GM18526 (cell line): ENCODE measurements around the gene CORIN.

Experiments
- POLR2A ChIP-seq: IDR thresholded peaks from 3 replicates; pipeline ENCODE4 v1.6.1; 2011; ENCODE audit not compliant: insufficient read length; ENCODE audit errors: extremely low read depth

The CORIN gene

GRCh38 chr4:47566566-47566965, 271.3 kb downstream of the CORIN start:
- TF ChIP-seq POLR2A = no peak

GRCh38 chr4:47562297-47562696, 275.6 kb downstream of the CORIN start:
- TF ChIP-seq POLR2A = no peak

- no peak for TF ChIP-seq POLR2A
Measured at GRCh38 chr4:47561331-47561730, 276.5 kb downstream of the CORIN start.

GRCh38 chr4:47560682-47561081, 277.2 kb downstream of the CORIN start:
- TF ChIP-seq POLR2A = no peak

DNA sequence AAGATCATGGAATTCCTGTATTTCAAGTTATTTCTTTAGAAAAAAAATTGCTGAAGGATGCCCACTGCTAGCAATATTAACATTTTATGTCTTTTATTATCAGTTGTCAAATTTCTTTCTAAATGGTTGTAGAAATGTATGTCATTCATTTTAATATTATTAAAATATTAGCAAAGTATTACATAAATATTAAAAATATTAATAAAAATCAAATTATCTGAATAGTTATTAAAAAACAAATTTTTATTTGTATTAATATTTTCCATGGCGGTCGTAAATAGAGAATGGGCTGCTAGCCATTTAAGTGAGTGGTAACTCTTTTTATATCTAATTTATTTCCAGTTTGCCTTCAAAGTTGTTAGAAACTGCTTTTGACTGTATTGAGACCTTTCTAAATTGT, 280.6 kb downstream of the CORIN start:
- no peak for TF ChIP-seq POLR2A

DNA sequence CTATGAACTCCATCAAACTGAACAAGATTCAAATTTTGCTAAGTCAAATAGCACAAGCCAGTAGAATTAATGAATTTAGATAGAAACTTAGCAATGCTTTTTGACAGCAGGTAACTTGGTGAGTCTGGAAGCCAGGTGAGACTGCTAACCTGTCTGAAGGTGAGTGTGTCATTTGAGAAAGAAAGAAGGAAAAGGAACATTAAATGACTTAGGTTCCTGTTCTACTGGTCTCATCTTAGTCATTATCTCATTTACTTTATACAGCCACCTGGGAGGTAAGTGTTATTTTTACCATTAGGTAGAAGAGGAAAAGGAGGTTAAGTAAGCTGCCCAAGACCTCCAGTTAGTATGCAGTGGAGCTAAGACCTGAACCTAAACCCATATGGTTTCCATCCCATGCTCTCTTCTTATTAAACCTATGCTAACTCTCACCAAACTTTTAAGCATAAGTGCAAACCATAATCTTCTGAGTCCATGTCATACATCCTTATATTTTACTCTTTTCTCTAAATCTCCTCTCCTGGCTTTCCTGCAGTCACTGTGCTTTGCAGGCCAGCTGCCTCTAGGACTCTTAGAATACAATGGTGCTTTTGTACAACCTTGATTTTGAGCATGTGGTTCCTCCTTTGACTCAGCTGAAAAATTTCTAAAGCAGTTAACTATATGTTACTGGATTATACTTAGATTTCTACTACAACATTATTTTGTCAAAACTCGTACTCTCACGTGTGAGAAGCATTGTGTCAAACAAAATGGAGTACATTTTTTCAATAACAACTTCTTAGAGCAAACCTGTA, 284.3 kb downstream of the CORIN start:
- no peak for TF ChIP-seq POLR2A

- no peak for TF ChIP-seq POLR2A
Measured at GRCh38 chr4:47551682-47552081, 286.2 kb downstream of the CORIN start.

- no peak for TF ChIP-seq POLR2A
Measured at GRCh38 chr4:47550899-47551548, 286.8 kb downstream of the CORIN start.
